ENCODE measurements around the gene KLKB1. TPM values are rescaled to one million over a fixed set of nuclear protein-coding genes. Genes with fewer than 3 reads are reported as not detected.
A peak's percentile ranks its signal among the peaks of the same experiment; 100 is the strongest.
"Not testable (repeated sequence)": the region's sequence is repeated elsewhere in the genome, so short reads cannot be mapped to it uniquely, and the experiment has no call there.

KLKB1 gene
- total RNA-seq, 2 experiments from 2014 or later: not detected

GRCh38 chr4:186260504-186261448 is 33.5 kb downstream of the KLKB1 start:
- ChIA-PET POLR2A (no interaction called here), CTCF (ENCODE audit: unreplicated experiment) (no interaction called here)
- Histone ChIP-seq H3K79me2 (ENCODE audit: insufficient read depth, low read depth, low read length) (no peaks in the 10 kb centered on the region), H3K4me2 (ENCODE audit: low read length) (no peak overlapping the region), H3K4me3 (ENCODE audit: low read depth, low read length, poor library complexity, severe bottlenecking) (no peak overlapping the region), H3K27ac (ENCODE audit: low read depth, low read length, poor library complexity, severe bottlenecking) (no peak overlapping the region), H3K4me1 (ENCODE audit: insufficient read depth, low read length, poor library complexity, severe bottlenecking) (peaks cover 8% of the 10 kb centered on the region), H3K9me2 (ENCODE audit: insufficient read depth, low read length) (no peaks in the 10 kb centered on the region), H4K20me1 (ENCODE audit: insufficient read depth, low read length) (no peaks in the 10 kb centered on the region), H3K36me3 (ENCODE audit: insufficient read depth, low read length) (no peaks in the 10 kb centered on the region), H2AFZ (ENCODE audit: low read length) (no peak overlapping the region), H3K9me3 (ENCODE audit: low read length) (no peaks in the 10 kb centered on the region)
- no peak for DNase-seq (ENCODE audit: low spot score)
- TF ChIP-seq CTCF (conservative IDR thresholded peaks at IDR 0.05; ENCODE audit: low read length) (no peak), EZH2phosphoT487 (IDR thresholded peaks at IDR 0.05; ENCODE audit: borderline replicate concordance, low read depth, low read length) (no peak)
- intact Hi-C loops (cut with micrococcal nuclease; ENCODE audit: unreplicated experiment): no loop called here
- no TSS peak for BruUV-seq (replicated peaks)

GRCh38 chr4:186264660-186265059 is 37.4 kb downstream of the KLKB1 start:
- Histone ChIP-seq H3K27ac (ENCODE audit: low read depth, low read length, poor library complexity, severe bottlenecking) (no peak overlapping the region), H3K4me2 (ENCODE audit: low read length) (peak overlapping the region; percentile 25; the same call in 1 of the 2 replicates), H3K4me1 (ENCODE audit: insufficient read depth, low read length, poor library complexity, severe bottlenecking) (peaks cover 8% of the 10 kb centered on the region), H3K4me3 (ENCODE audit: low read depth, low read length, poor library complexity, severe bottlenecking) (no peak overlapping the region), H3K9me3 (ENCODE audit: low read length) (no peaks in the 10 kb centered on the region), H3K36me3 (ENCODE audit: insufficient read depth, low read length) (no peaks in the 10 kb centered on the region), H4K20me1 (ENCODE audit: insufficient read depth, low read length) (no peaks in the 10 kb centered on the region), H2AFZ (ENCODE audit: low read length) (peak overlapping the region; percentile 21; the same call in 1 of the 2 replicates), H3K79me2 (ENCODE audit: insufficient read depth, low read depth, low read length) (no peaks in the 10 kb centered on the region), H3K9me2 (ENCODE audit: insufficient read depth, low read length) (no peaks in the 10 kb centered on the region)
- ChIA-PET CTCF (ENCODE audit: unreplicated experiment) (no interaction called here), POLR2A (no interaction called here)
- intact Hi-C loops (cut with micrococcal nuclease; ENCODE audit: unreplicated experiment): no loop called here
- BruUV-seq (replicated peaks): no TSS peak
- DNase-seq (ENCODE audit: low spot score): peak; percentile 32
- TF ChIP-seq EZH2phosphoT487 (IDR thresholded peaks at IDR 0.05; ENCODE audit: borderline replicate concordance, low read depth, low read length) (no peak), CTCF (conservative IDR thresholded peaks at IDR 0.05; ENCODE audit: low read length) (no peak)

GRCh38 chr4:186265250-186265649 is 37.9 kb downstream of the KLKB1 start:
- POLR2A ChIA-PET: interaction anchor here (0.7 kb wide), 1 partner anchor 10 kb away, joined by 5 read pairs; no protein-coding TSS in a partner anchor
- CTCF ChIA-PET (ENCODE audit: unreplicated experiment): not testable (repeated sequence)

More at GRCh38 chr4:186265250-186265649, 37.9 kb downstream of the KLKB1 start:
- intact Hi-C loops (cut with micrococcal nuclease; ENCODE audit: unreplicated experiment); H3K27ac ChIP-seq (ENCODE audit: low read depth, low read length, poor library complexity, severe bottlenecking); DNase-seq (ENCODE audit: low spot score); H3K9me3 ChIP-seq (ENCODE audit: low read length); H3K36me3 ChIP-seq (ENCODE audit: insufficient read depth, low read length); H3K4me1 ChIP-seq (ENCODE audit: insufficient read depth, low read length, poor library complexity, severe bottlenecking); BruUV-seq (replicated peaks); H3K9me2 ChIP-seq (ENCODE audit: insufficient read depth, low read length); H3K4me2 ChIP-seq (ENCODE audit: low read length); H2AFZ ChIP-seq (ENCODE audit: low read length); H3K4me3 ChIP-seq (ENCODE audit: low read depth, low read length, poor library complexity, severe bottlenecking); H4K20me1 ChIP-seq (ENCODE audit: insufficient read depth, low read length); H3K79me2 ChIP-seq (ENCODE audit: insufficient read depth, low read depth, low read length): not testable (repeated sequence)

All from OCI-LY7 (cell line).